HepG2 (cell line): ENCODE data around the gene GOT2. TPM values are rescaled to one million over a fixed set of nuclear protein-coding genes. Genes with fewer than 3 reads are reported as not detected.

Source experiments
- ZBTB40 ChIP-seq, 2 experiments: fragments of 450-650 bp in 1 of 2; sonication (generic) in 1 of 2; formaldehyde crosslinking in 1 of 2; IDR thresholded peaks; 2 replicates each; pipeline versions ENCODE4 v1.6.1 to v1.8.0; 2016 to 2022; ENCODE audit warnings: antibody characterized with exemption in 1 of 2, mild to moderate bottlenecking in 1 of 2, missing genetic modification reagents in 1 of 2
- polyA plus RNA-seq, 8 experiments: library from polyadenylated mRNA; depleted of rRNA in 3 of 8; stranded (reverse) in 7 of 8; unstranded in 1 of 8; fragments of >200 nt; fragmentation: Illumina TruSeq in 4 of 8; extraction: Trizol in 4 of 8; gene quantifications; 2 replicates each; pipeline versions ENCODE4 v1.2.1 to v1.2.3, GENCODE V29; 2011 to 2016; ENCODE audit warnings: low read depth in 4 of 8, missing spikeins in 1 of 8, mixed read lengths in 1 of 8; ENCODE audit not compliant: insufficient read depth in 1 of 8
- total RNA-seq, 5 experiments: library from RNA; depleted of rRNA; stranded (reverse); fragments of >200 nt; fragmentation: Illumina TruSeq; extraction: Trizol; gene quantifications; 2 replicates each; pipeline ENCODE4 v1.2.3, GENCODE V29; 2016; ENCODE audit warnings: low read depth in 1 of 5

Gene GOT2
- total and polyA plus RNA-seq, 2 of the 13 experiments (the other 11 are each of a cell fraction or from before 2014, with no cell fraction given): 32.6 to 121 TPM

GRCh38 chr16:58686985-58687706 is 47.0 kb downstream of the GOT2 start (continued):
- TF ChIP-seq ZBTB40 (IDR thresholded peaks at IDR 0.05): peak; percentile 49; the same call in 1 of the 2 replicates
- TF ChIP-seq ZBTB40 (CRISPR knock-in tag; IDR thresholded peaks at IDR 0.05): 0 out of 2 replicates have a peak, but pooled peaks have one; percentile 54
